Cerebellar nuclear complex (tissue), 1 donor: ENCODE data around the gene PGLYRP2.

Source experiments
- DNase-seq, 2 experiments: peaks; one replicate each; lab custom pipeline; 2025; lab: John Stamatoyannopoulos, UW

The PGLYRP2 gene

GRCh38 chr19:15455996-15456395 lies 23.3 kb downstream of the PGLYRP2 start:
- DNase-seq, result no peak

- DNase-seq, result no peak
These were observed 25.1 kb downstream of the PGLYRP2 start for GRCh38 chr19:15453906-15454860.

- no peak for DNase-seq
These were observed 26.2 kb downstream of the PGLYRP2 start for GRCh38 chr19:15453091-15453578.

GRCh38 chr19:15452111-15453047 lies 26.9 kb downstream of the PGLYRP2 start:
- DNase-seq, result no peak

- no peak for DNase-seq
These were observed 28.8 kb downstream of the PGLYRP2 start for GRCh38 chr19:15450528-15450890.

GRCh38 chr19:15449620-15450527 lies 29.4 kb downstream of the PGLYRP2 start, which contains the start of gene WIZ:
TSS of gene WIZ (minus strand) at chr19:15449956. CDS start at chr19:15448307, 1,649 bp downstream.
- DNase-seq, result peak in 1 of 2 experiments; percentile 4

GRCh38 chr19:15448778-15449619 lies 30.3 kb downstream of the PGLYRP2 start:
- no peak for DNase-seq

- DNase-seq, result no peak
These were observed 31.1 kb downstream of the PGLYRP2 start for GRCh38 chr19:15448044-15448777.

- no peak for DNase-seq
These were observed 32.2 kb downstream of the PGLYRP2 start for GRCh38 chr19:15447057-15447456.

- no peak for DNase-seq
These were observed 33.4 kb downstream of the PGLYRP2 start for GRCh38 chr19:15445807-15446376.

GRCh38 chr19:15445227-15445605 lies 34.1 kb downstream of the PGLYRP2 start:
- no peak for DNase-seq

GRCh38 chr19:15444505-15445226 lies 34.6 kb downstream of the PGLYRP2 start:
- no peak for DNase-seq

- no peak for DNase-seq
These were observed 35.5 kb downstream of the PGLYRP2 start for GRCh38 chr19:15443838-15444237.

GRCh38 chr19:15443325-15443724 lies 36.0 kb downstream of the PGLYRP2 start:
- DNase-seq, result no peak

- no peak for DNase-seq
These were observed 37.0 kb downstream of the PGLYRP2 start for GRCh38 chr19:15442142-15442920.

- no peak for DNase-seq
These were observed 38.0 kb downstream of the PGLYRP2 start for GRCh38 chr19:15441317-15441716.

GRCh38 chr19:15439821-15440641 lies 39.3 kb downstream of the PGLYRP2 start:
- no peak for DNase-seq
